ENCODE measurements around the gene IL9R.
"Not testable (repeated sequence)": the region's sequence is repeated elsewhere in the genome, so short reads cannot be mapped to it uniquely, and the experiment has no call there.

The IL9R gene, protein sequence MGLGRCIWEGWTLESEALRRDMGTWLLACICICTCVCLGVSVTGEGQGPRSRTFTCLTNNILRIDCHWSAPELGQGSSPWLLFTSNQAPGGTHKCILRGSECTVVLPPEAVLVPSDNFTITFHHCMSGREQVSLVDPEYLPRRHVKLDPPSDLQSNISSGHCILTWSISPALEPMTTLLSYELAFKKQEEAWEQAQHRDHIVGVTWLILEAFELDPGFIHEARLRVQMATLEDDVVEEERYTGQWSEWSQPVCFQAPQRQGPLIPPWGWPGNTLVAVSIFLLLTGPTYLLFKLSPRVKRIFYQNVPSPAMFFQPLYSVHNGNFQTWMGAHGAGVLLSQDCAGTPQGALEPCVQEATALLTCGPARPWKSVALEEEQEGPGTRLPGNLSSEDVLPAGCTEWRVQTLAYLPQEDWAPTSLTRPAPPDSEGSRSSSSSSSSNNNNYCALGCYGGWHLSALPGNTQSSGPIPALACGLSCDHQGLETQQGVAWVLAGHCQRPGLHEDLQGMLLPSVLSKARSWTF

DNA sequence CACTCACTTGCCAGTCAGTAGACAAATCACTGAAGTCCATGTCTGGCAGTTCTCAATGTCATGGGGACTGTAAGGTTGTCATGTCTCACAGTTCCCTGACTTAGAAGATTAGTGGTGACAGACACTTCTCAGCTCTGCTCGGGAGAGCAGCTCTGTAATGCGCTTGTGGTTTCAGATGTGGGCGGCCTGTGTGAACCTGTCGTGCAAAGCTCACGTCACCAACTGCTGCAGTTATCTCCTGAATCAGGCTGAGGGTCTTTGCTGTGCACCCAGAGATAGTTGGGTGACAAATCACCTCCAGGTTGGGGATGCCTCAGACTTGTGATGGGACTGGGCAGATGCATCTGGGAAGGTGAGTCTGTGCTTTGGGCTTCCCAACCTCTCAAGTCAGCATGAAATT is at the start of gene IL9R:
TSS of gene IL9R (plus strand) at position 261 of the 400 bp plus-strand sequence. CDS start at position 325, 64 bp downstream.
- DNase-seq (ENCODE audit: low spot score) = no peak

GRCh38 chrX:155949098-155949497 is 48.4 kb upstream of the IL9R start:
- DNase-seq (ENCODE audit: low spot score) = no peak

GRCh38 chrX:155951237-155951789 is 46.2 kb upstream of the IL9R start:
- DNase-seq (ENCODE audit: low spot score) = no peak

- no peak for DNase-seq (ENCODE audit: low spot score)
Observed at GRCh38 chrX:155953055-155953454, 44.4 kb upstream of the IL9R start.

DNA sequence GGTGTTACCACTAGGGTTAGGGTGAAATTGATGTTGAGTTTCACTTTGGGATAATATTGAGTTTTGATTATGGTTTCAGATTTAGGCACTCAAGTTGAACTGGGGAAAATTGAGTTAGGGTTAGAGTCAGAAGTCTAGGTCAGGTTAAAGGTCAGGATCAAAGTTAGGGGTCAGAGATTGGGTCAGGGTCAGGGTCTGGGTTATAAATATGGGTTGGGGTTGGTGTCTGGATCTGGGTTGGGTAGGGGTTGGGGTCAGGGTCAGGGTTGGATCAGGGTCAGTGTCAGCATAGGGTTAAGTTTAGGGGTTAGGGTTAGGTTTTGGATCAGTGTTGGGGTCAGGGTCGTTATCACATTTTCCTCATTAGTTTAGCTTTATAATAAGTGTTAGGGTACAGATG is 42.7 kb upstream of the IL9R start:
- DNase-seq (ENCODE audit: low spot score) = no peak

GRCh38 chrX:155956099-155956498 is 41.4 kb upstream of the IL9R start:
- DNase-seq (ENCODE audit: low spot score) = no peak

- DNase-seq (ENCODE audit: low spot score) = no peak
Observed at GRCh38 chrX:155956649-155957048, 40.8 kb upstream of the IL9R start.

DNA sequence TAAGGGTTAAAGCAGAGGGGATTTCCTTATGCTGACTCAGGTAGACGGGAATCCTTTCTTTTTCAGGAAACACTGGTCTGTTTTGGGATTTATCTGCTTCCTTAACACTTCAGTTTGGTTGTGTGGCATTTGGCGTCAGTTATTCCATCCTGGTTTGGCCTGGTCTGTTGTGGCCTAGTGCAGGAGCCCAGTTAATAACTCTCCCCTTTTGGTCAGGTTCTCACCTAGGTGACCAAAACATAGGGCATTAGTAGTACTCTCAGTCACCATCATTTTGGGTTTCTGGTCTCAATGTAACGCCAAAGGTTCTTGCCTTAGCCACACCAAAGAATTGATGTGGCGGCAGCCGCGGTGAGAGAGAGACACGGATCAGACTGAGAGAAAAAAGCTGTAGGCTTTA is 39.7 kb upstream of the IL9R start:
- DNase-seq (ENCODE audit: low spot score) = no peak

GRCh38 chrX:155959018-155959587 is 38.4 kb upstream of the IL9R start:
- no peak for DNase-seq (ENCODE audit: low spot score)

GRCh38 chrX:155962906-155963305 is 34.6 kb upstream of the IL9R start:
- no peak for DNase-seq (ENCODE audit: low spot score)

DNA sequence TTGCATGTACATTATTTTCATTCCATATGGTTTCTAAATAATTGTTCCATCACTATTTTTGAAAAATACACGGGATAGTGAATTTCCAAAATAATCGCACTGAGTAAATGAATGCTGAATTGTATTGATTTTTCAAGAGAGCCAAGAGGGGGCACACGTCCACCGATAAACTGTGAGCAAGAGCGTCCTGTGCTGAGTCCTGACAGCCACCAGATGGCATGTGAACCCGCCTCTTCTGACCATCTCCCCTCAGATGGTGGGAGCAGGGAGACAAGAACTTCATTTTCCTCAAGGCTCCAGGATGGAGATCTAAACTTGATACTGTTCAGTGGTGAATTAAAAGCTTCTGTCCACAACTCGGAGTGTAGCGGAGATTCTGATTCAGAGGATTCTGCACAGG is 30.6 kb upstream of the IL9R start:
- no peak for DNase-seq (ENCODE audit: low spot score)

- no peak for DNase-seq (ENCODE audit: low spot score)
Observed at GRCh38 chrX:155967653-155968325, 29.7 kb upstream of the IL9R start.

- DNase-seq (ENCODE audit: low spot score) = no peak
Observed at GRCh38 chrX:155968326-155968661, 29.2 kb upstream of the IL9R start.

GRCh38 chrX:155968791-155969190 is 28.7 kb upstream of the IL9R start:
- no peak for DNase-seq (ENCODE audit: low spot score)

GRCh38 chrX:155971658-155972057 is 25.8 kb upstream of the IL9R start:
- DNase-seq (ENCODE audit: low spot score) = not testable (repeated sequence)

GRCh38 chrX:155972241-155972640 is 25.3 kb upstream of the IL9R start:
- not testable (repeated sequence) for DNase-seq (ENCODE audit: low spot score)

- DNase-seq (ENCODE audit: low spot score) = no peak
Observed at GRCh38 chrX:155983326-155983725, 14.2 kb upstream of the IL9R start.

DNA sequence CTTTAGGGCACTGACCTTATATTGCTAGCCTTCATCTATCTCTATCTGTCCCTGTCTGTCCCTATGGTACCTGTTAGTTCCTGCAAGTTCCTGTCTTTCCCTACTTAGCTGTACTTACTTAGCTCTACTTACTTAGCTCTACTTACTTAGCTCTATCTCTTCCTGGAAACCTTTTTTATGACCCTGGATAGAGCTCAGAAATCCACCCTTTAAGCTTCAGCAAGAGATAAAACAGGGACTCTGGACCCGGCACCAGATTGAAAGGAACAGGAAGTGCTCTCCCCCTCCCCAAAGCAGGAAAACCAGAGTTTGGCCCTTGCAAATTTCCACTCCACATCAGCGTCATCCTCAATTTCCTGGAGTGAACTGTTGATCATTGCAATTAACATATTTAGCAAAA is 12.3 kb upstream of the IL9R start:
- no peak for DNase-seq (ENCODE audit: low spot score)

DNA sequence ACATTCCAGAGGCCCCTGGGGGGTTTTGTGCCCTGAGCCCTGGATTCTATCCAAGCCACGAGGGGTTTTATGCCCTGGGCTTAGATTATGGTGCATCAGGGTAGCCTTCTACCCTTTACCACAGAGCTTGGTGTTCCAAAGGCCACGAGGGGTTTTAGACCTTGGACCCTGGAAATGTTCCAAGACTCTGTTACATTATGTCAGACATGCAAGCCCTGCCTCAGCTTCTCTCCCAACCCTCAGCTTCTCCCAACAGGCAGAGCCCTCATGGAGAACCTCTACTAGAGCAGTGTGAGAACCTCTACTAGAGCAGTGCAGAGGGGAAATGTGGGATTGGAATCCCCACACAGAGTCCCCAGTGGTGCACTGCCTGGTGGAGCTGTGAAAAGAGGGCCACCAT is 10.5 kb upstream of the IL9R start:
- DNase-seq (ENCODE audit: low spot score) = not testable (repeated sequence)

- DNase-seq (ENCODE audit: low spot score) = no peak
Observed at GRCh38 chrX:155988859-155989258, 8.6 kb upstream of the IL9R start.

DNA sequence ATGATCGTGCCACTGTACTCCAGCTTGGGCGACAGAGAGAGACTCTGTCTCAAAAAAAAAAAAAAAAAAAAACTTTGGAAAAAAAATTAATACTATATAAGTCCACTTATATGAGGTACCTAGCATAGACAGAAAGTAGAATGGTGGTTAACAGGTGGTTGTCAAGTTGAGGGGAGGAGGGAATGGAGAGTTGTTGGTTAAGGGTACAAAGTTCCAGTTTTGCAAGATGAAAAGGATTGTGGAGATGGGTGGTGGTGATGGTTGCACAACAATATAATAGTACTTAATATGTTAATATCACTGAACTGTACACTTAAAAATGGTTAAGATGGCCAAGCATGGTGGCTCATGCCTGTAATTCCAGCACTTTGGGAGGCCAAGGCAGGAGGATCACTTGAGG is 4.1 kb upstream of the IL9R start:
- no peak for DNase-seq (ENCODE audit: low spot score)

GRCh38 chrX:155995321-155995875 is 2.1 kb upstream of the IL9R start:
- DNase-seq (ENCODE audit: low spot score) = no peak
